ENCODE data around the gene ARL8A.
"Not testable (repeated sequence)": the region's sequence is repeated elsewhere in the genome, so short reads cannot be mapped to it uniquely, and the experiment has no call there.

The ARL8A gene

DNA sequence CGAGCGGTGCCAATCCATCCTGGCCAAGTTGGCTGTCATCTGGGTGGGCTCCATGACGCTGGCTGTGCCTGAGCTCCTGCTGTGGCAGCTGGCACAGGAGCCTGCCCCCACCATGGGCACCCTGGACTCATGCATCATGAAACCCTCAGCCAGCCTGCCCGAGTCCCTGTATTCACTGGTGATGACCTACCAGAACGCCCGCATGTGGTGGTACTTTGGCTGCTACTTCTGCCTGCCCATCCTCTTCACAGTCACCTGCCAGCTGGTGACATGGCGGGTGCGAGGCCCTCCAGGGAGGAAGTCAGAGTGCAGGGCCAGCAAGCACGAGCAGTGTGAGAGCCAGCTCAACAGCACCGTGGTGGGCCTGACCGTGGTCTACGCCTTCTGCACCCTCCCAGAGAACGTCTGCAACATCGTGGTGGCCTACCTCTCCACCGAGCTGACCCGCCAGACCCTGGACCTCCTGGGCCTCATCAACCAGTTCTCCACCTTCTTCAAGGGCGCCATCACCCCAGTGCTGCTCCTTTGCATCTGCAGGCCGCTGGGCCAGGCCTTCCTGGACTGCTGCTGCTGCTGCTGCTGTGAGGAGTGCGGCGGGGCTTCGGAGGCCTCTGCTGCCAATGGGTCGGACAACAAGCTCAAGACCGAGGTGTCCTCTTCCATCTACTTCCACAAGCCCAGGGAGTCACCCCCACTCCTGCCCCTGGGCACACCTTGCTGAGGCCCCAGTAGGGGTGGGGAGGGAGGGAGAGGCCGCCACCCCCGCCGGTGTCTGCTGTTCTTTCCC, 16.5 kb downstream of the ARL8A start:
- no peak for DNase-seq
- in situ Hi-C loops (cut with HindIII; ENCODE audit: low pct_ligation_motif_present, low pct_unique_long_range_greater_than_20kb, low sequenced_read_pairs) = no loop called here

DNA sequence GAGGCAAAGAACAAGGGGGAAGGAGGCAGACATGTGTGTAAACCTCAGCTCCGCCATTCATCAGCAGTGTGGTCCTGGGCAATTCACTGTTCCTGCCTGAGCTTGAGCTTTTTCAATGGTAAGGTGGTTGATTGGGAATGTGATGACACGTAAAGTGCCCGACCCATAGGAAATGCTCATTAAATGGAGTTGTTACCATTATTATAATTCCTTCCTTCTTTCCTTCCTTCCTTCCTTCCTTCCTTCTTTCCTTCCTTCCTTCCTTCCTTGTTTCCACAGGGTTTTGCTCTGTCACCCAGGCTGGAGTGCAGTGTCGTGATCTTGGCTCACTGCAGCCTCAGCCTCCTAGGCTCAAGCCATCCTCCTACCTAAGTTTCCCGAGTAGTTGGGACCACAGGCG, 17.5 kb downstream of the ARL8A start:
- in situ Hi-C loops (cut with HindIII; ENCODE audit: low pct_ligation_motif_present, low pct_unique_long_range_greater_than_20kb, low sequenced_read_pairs) = no loop called here
- DNase-seq = no peak

DNA sequence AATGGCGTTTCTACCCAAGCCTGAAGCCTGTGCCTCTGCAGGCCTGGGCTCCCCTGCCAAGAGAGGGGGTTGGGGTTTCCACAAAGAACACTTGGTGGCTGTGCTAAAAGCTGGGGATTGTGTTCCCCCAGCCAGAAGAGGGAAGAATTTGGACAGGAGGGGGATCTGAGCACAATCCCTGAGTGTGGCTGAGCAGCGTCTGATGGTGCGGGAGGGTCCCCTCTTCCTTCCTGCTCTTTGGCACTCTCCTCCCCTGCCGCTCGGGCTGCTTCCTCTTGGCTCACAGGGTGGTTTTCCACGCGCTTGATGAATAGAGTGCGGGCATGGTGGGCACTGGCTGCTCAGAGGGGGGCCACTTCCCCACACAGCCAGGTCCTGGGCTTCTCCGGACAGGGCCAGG, 18.1 kb downstream of the ARL8A start:
- in situ Hi-C loops (cut with HindIII; ENCODE audit: low pct_ligation_motif_present, low pct_unique_long_range_greater_than_20kb, low sequenced_read_pairs) = no loop called here
- DNase-seq = no peak

DNA sequence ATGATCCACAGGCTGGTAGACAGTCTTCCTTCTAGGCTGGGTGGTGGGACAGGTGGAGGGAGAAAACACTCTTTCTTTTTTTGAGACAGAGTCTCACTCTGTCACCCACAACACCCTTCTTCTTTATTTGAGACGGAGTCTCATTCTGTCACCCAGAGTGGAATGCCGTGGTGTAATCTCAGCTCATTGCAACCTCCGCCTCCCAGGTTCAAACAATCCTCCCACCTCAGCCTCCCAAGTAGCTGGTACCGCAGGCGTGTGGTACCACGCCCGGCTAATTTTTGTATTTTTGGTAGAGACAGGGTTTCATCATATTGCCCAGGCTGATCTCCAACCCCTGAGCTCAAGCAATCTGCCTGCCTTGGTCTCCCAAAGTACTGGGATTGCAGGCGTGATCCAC, 18.9 kb downstream of the ARL8A start:
- DNase-seq = no peak
- in situ Hi-C loops (cut with HindIII; ENCODE audit: low pct_ligation_motif_present, low pct_unique_long_range_greater_than_20kb, low sequenced_read_pairs) = no loop called here

DNA sequence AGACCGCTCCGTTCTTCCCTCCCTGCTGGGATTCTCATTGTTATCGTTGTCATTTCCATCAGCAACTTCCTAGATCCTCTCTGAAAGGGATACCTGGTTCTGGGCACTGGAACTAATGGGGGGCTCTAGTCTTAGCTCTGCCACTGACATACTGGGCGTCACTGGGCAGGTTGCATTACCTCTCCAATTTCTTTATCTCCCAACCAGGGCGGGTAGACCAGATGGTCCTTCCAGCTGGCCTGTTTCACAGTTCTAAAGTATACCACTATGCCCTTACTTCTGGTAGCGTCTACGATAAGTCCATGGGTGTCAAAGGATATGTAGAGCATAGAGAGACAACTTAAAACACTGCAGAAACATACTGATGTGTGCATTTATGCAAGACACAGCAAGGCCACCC, 20.4 kb downstream of the ARL8A start:
- DNase-seq = no peak
- in situ Hi-C loops (cut with HindIII; ENCODE audit: low pct_ligation_motif_present, low pct_unique_long_range_greater_than_20kb, low sequenced_read_pairs) = no loop called here

DNA sequence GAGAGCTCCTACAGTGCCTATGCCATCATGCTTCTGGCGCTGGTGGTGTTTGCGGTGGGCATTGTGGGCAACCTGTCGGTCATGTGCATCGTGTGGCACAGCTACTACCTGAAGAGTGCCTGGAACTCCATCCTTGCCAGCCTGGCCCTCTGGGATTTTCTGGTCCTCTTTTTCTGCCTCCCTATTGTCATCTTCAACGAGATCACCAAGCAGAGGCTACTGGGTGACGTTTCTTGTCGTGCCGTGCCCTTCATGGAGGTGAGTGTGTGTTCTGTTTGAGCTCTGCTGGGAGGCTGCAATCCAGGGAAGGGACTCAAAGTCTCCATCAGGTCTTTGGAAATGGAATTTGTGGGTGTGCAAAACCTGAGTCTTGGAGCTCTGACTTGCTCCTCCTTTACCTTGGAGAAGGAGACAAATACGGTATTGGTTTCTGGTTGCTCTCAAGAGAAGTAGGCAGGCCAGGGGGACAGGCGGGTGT, 21.2 kb downstream of the ARL8A start:
- no peak for DNase-seq
- in situ Hi-C loops (cut with HindIII; ENCODE audit: low pct_ligation_motif_present, low pct_unique_long_range_greater_than_20kb, low sequenced_read_pairs) = no loop called here

DNA sequence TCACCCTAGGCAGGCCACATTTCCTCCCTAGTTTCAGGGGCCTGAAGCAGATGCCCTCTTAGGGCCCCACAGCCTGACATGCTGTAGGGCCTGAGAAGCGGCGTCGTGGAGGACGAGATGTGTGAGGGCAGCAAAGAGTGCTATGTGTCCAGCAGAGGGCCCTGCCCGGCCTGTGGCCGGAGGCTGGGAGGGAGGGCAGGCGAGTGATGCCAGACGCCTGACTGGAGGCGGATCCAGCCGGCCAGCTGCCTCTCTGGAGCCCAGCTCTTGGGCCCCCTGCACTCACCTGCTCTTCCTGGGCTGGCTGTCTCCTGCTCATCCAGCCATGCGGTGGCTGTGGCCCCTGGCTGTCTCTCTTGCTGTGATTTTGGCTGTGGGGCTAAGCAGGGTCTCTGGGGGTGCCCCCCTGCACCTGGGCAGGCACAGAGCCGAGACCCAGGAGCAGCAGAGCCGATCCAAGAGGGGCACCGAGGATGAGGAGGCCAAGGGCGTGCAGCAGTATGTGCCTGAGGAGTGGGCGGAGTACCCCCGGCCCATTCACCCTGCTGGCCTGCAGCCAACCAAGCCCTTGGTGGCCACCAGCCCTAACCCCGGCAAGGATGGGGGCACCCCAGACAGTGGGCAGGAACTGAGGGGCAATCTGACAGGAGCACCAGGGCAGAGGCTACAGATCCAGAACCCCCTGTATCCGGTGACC, 21.8 kb downstream of the ARL8A start, which contains the start of gene GPR37L1:
Gene GPR37L1 (plus strand): TSS at position 279 of the 697 bp plus-strand sequence. CDS start 47 bp downstream, at position 326.
- in situ Hi-C loops (cut with HindIII; ENCODE audit: low pct_ligation_motif_present, low pct_unique_long_range_greater_than_20kb, low sequenced_read_pairs) = no loop called here
- peak; percentile 80 for DNase-seq

DNA sequence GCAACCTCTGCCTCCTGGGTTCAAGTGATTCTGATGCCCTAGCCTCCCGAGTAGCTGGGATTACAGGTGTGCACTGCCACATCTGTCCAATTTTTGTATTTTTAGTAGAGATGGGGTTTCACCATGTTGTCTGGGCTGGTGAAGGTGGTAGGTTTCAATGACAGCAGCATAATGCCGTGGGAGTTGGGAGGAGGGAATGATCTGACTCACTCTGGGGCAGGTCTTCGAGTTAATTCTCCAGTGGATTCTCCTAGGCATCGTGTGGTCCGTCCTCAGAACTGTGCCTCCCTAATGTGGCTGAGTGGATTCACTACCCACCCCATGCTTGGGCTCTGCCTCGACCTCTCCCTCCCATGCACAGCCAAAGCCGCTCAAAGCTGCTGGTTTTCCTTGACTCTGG, 23.5 kb downstream of the ARL8A start:
- DNase-seq = no peak
- in situ Hi-C loops (cut with HindIII; ENCODE audit: low pct_ligation_motif_present, low pct_unique_long_range_greater_than_20kb, low sequenced_read_pairs) = no loop called here

DNA sequence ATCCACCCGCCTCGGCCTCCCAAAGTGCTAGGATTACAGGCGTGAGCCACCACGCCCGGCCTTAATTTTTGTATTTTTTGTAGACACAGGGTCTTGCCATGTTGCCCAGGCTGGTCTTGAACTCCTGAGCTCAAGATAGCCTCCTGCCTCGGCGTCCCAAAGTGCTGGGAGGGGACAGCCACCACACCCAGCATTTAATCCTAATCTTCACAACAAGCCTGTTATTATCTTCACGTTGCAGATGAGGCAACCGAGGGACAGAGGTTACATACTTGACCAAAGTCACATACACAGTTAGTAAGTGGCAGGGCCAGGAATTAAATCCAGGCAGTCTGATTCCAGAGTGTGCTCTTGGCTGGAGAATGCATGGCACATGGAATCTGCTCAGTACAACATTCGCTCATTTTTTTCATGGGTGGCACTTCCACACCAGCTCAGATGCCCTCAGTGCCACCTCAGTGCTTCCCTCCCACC, 26.6 kb downstream of the ARL8A start:
- DNase-seq = no peak
- in situ Hi-C loops (cut with HindIII; ENCODE audit: low pct_ligation_motif_present, low pct_unique_long_range_greater_than_20kb, low sequenced_read_pairs) = no loop called here

DNA sequence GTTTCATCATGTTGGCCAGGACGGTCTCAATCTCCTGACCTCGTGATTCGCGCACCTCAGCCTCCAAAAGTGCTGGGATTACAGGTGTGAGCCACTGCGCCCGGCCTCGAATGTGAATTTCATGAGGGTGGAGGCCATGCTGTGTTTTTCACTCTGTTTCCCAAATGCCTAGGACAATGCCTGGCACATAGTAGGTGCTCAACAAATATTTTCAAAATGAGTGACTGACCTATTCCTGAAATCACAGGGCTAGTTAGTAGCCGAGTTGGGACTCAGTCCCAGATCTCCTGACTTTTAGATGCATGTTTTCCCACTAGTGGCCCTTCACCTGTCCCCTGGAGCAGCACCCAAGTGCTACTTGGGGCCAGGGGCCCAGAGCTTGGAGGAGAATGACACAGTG, 28.2 kb downstream of the ARL8A start:
- in situ Hi-C loops (cut with HindIII; ENCODE audit: low pct_ligation_motif_present, low pct_unique_long_range_greater_than_20kb, low sequenced_read_pairs) = no loop called here
- DNase-seq = no peak

DNA sequence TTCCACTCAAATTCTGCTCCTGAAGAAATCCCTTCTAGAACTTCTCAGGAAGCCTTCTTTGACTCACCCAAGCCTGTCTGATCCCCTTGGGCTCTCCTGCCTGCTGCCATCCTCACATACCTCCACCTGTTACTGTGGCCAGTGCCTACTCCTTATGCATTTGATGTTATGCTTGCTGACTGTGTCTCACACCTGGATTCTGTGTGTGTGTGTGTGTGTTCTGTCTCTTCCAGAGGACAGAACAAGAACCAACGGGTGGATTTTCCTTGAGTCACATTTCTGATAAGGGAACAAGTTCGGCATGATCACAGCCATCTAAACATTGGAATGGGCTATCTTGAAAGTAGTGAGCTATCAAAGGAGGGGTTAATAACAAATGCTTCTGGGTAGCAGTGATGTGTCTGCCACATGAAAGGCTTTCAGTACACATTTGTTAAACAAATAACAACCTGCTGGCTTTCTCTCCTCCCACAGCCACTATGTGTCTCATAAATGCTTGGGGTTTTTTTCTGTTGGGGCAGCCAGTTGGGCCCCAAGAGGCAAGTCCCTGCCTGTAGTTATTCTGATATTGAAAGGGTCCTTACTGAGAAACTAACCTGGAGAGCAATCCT, 30.7 kb downstream of the ARL8A start:
- no peak for DNase-seq
- in situ Hi-C loops (cut with HindIII; ENCODE audit: low pct_ligation_motif_present, low pct_unique_long_range_greater_than_20kb, low sequenced_read_pairs) = no loop called here

DNA sequence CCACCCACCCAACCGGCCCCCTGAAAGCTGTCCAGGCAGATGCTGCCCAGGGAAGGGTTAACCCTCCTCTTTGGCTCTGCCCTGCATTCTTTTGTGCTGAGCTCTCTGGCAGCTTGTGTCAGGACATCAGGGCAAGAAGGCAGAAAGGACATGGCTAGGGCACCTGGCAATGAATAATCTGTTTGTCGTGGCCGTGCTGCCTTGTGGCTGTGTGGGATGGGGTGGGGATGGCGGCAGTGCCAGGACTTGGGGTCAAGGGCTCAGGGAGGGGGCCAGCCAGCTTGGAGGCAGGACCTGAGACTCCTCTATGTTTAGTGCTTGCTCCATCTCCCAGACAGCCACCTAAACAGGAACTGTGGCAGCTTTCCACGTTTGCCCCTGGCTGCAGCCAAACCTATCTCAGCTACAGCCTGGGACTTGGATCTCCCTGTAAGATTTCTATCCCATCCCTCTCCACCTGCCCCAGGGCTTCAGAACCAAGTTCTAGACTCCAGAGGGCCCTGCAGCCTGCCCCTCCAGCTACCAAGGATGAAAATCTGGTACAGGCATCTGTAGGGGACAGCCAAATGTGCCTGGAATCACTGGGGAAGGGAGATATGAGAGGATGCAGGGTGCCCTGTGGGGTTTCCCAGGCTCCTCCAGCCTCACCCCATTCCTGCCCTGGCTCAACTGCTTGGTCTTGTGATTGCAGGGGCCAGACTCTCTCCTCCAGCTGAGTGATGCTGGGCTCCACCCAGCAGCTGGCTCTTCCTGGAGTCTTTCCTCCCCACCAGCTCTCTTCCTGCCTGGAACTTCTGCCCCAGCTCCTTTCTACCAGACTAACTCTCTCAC, 31.5 kb downstream of the ARL8A start:
- DNase-seq = peak; percentile 79
- in situ Hi-C loops (cut with HindIII; ENCODE audit: low pct_ligation_motif_present, low pct_unique_long_range_greater_than_20kb, low sequenced_read_pairs) = no loop called here

DNA sequence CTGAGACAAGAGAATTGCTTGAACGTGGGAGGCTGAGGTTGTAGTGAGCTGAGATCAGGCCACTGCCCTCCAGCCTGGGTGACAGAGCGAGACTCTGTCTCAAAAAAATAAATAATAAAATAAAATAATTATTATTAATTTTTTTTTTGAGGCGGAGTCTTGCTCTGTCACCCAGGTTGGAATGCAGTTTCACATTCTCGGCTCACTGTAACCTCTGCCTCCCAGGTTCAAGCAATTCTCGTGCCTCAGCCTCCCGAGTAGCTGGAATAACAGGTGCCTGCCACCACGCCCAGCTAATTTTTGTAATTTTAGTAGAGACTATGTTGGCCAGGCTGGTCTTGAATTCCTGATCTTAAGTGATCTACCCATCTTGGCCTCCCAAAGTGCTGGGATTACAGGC, 32.9 kb downstream of the ARL8A start:
- in situ Hi-C loops (cut with HindIII; ENCODE audit: low pct_ligation_motif_present, low pct_unique_long_range_greater_than_20kb, low sequenced_read_pairs); DNase-seq: not testable (repeated sequence)

DNA sequence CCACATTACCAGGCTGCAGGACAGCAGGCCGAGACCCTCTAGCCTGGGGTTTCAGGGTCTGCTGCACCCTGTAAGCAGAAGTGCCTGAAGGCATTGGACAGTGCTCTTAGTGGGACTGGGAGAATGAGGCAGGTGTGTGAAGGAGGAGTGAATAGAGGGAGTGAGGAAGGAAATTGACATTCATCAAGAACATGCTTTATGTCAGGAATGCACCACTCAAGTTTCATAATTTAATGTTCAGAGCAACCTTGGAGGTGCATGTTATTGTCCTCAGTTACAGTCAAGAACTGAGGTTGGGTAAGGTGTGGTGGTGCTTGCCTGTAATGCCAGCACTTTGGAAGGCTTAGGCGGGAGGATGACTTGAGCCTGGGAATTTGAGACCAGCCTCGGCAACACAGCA, 33.6 kb downstream of the ARL8A start:
- in situ Hi-C loops (cut with HindIII; ENCODE audit: low pct_ligation_motif_present, low pct_unique_long_range_greater_than_20kb, low sequenced_read_pairs) = no loop called here
- DNase-seq = no peak

DNA sequence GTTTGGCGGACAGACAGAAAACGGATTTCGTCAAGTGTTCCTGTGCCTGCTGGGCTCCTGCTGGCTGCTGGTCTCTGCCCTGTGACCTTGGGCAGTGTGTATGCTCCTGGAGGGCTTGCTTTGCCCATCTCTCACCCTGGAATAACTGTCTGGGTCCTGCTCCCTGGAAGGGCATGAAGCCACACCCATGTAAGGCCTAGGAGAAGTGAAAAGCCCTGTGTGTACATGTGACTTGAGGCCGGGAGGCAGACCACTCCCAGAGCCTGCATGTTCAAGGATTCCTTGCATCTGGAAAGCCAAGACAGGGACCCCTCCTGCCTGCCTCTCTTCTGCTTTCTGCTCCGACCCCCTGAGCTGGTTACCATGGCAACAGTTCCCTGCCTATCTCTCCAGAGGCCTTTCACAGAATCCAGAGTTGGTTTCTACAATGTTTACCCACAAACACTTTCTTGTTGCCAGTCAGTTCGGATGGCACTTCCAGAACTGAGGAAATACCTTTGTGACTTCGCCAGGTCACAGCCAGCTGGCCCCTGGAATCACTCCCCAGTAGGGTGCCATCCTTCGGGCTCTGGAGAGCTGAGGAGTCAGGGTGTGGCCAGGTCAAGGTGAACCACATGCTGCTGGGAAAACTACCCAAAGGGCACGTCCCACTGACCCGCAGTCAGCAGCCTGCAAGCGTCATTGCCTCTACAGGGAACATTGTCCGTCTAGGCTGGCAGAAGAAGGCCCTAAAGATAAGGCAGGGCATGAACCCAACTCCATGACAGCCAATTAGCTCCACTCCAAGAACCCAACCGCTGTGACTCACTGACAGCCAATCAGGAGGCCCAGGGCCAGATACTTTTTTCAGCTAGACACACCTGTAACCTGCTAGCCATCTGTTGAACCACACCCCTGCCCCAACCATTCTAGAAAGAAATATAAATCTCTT, 36.5 kb downstream of the ARL8A start:
- in situ Hi-C loops (cut with HindIII; ENCODE audit: low pct_ligation_motif_present, low pct_unique_long_range_greater_than_20kb, low sequenced_read_pairs) = no loop called here
- peak; percentile 16 for DNase-seq

DNA sequence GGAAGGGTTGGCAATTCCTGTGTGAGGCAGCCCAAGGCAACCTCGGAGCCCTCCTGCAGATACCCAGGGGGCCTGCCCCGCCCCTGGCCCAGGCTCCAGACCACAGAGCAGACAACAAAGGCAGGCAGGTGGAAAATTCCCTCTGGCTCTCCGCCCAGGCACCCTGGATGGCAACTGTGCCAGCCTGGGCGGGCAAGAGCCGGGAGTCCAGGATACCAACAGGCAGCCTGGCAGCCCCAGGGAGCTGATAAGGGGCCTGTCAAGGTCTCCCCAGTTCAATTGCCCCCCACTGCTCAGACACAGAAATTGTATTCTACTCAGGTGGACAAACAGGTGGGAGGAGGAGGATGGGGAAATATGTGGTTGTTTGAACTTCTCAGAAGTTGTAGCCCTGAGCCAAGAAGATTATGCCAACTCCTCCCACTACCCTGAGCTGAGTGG, 37.2 kb downstream of the ARL8A start:
- DNase-seq = peak; percentile 66
- in situ Hi-C loops (cut with HindIII; ENCODE audit: low pct_ligation_motif_present, low pct_unique_long_range_greater_than_20kb, low sequenced_read_pairs) = no loop called here

DNA sequence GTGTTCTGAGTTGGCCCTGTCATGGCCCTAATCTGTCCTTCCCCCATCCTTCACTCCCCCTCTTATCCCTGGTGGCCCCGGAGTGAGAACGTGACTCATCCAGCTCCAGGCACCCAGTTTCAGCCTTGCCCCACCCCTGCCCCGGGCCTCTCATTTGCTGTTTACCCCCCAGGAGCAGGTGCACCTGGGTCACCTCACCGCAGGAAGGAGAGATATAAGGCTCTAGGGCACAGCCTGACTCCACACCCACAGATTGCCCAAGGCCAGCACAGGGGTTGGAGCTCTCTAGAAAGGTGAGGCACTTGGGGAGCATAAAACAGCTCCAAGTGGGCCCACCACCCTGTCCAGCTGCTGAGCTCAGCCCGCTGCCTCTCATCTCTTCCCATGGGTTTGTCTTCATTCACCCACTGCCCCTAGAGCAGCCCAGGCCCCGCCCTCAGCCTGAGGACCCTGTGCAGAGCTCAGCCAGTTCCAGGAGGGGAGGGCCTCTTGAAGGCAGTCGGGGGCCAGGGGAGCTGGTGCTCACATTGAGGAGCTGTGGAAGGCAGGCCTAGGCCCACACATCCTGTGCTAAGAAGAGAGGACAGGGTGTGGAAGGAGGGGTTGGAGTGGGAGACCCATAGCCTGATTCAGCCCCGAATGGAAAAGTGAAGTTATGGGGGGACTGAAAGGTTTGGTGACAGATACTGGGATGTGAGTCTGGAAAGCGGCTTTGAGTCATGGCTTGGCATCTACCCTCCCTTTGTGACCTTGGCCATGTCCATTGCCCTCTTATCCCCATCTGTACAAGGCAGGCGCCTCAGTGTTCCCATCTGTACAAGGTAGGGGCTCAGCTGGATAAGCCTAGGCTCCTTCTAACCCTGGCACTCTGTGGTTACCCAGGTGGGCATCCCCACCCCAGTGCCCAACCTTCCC, 37.9 kb downstream of the ARL8A start:
- in situ Hi-C loops (cut with HindIII; ENCODE audit: low pct_ligation_motif_present, low pct_unique_long_range_greater_than_20kb, low sequenced_read_pairs) = no loop called here
- peak; percentile 40 for DNase-seq
